Urinary bladder (tissue), 4 donors: ENCODE results near the gene FBN1. TPM values are rescaled to one million over a fixed set of nuclear protein-coding genes. Genes with fewer than 3 reads are reported as not detected.

Experiments used
- DNase-seq: peaks from one replicate; pipeline ENCODE4 v3.0.0-alpha.2; 2015; ENCODE audit errors: extremely low spot score
- H3K27ac ChIP-seq: one replicate; pipeline ENCODE4 v1.5.1; 2013; ENCODE audit warnings: low read depth, mild to moderate bottlenecking, moderate library complexity
- H3K36me3 ChIP-seq: one replicate; pipeline ENCODE4 v1.6.1; 2013; ENCODE audit warnings: mild to moderate bottlenecking, moderate library complexity; ENCODE audit not compliant: insufficient read depth
- H3K4me1 ChIP-seq: one replicate; pipeline ENCODE4 v1.6.1; 2013; ENCODE audit warnings: mild to moderate bottlenecking, moderate library complexity; ENCODE audit not compliant: insufficient read depth
- H3K4me3 ChIP-seq: one replicate; pipeline ENCODE4 v1.5.1; 2013; ENCODE audit warnings: low read depth, low read length
- WGBS: extraction: QIAGEN DNeasy Blood & Tissue Kit; methylation state at CpG from one replicate; pipeline ENCODE4 v1.1.7; 2013; 5-methylcytosine and 5-hydroxymethylcytosine counted together
- polyA plus RNA-seq: library from polyadenylated mRNA; stranded (reverse); fragments of 200-250 nt; gene quantifications from one replicate; pipeline ENCODE4 v1.2.3, GENCODE V29; 2013
- total RNA-seq: library from RNA; depleted of rRNA; stranded (reverse); fragments of >200 nt; gene quantifications from one replicate; pipeline ENCODE4 v1.2.3, GENCODE V29; 2014
- donor health status: healthy with polysubstance abuse.
- donor health status: healthy.

Gene FBN1
- total and polyA plus RNA-seq, 2 donors, result 75.5 to 698 TPM

DNA sequence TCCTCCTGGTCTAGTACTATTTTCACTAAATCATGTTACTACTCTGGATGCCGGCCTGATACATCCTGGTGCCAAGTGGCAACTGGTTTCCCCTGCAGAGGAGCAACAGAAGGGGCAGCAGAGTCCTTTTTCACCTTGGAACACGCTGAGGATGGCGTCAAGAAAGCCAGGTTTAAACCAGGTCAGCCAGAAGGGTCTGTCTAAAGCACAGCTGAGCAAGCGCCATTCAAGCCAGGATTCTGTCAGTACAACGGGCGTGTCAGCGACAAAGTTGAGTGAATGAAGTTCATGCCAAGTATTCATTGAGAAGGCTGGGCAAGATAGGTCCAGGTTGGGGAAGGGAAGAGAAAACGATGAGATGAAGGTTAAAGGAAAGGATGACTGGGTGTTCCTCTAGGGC lies 88.2 kb downstream of the FBN1 start:
- H3K4me3 ChIP-seq, result no peak overlapping the region
- no peak overlapping the region for H3K27ac ChIP-seq
- DNase-seq, result no peak
- no peaks in the 10 kb centered on the region for H3K4me1 ChIP-seq
- 85% methylated on average over 8 of the region's 8 CpGs for WGBS
- H3K36me3 ChIP-seq, result no peaks in the 10 kb centered on the region

DNA sequence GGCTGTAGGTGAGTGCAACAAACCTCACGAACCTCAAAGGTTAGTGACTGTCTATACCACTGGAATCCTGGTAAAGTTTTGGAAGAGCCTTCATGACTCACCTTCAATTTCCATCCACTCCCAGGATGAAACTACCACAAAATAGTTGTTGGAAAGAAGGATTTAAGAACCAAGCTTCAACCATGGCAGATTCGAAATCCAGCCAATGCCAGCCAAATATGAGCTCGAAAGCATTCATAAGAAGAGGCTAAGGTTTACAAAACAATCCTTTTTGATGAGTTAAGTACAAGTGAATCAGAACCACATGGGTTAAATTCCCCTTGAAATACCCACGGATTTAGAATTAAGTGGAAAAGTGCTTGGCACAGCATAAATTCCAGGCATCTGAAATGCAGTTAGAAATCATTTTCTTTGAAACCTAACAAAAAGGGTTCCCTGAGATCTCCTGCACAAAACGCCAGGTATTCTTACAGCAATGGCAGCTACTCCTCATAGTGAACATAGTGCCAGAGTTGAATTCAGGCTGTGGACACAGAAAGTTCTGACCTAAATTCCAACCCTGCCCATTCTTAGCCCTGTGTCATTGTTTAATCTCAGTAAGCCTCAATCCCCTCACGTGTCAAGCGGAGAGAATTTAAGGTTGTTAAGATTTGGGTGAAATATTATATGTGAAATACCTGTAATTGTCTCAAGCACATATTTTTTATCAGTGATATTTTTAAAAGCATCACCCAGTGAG lies 89.2 kb downstream of the FBN1 start:
- no peaks in the 10 kb centered on the region for H3K4me1 ChIP-seq
- WGBS, result 82% methylated on average over 7 of the region's 7 CpGs
- no peak for DNase-seq

DNA sequence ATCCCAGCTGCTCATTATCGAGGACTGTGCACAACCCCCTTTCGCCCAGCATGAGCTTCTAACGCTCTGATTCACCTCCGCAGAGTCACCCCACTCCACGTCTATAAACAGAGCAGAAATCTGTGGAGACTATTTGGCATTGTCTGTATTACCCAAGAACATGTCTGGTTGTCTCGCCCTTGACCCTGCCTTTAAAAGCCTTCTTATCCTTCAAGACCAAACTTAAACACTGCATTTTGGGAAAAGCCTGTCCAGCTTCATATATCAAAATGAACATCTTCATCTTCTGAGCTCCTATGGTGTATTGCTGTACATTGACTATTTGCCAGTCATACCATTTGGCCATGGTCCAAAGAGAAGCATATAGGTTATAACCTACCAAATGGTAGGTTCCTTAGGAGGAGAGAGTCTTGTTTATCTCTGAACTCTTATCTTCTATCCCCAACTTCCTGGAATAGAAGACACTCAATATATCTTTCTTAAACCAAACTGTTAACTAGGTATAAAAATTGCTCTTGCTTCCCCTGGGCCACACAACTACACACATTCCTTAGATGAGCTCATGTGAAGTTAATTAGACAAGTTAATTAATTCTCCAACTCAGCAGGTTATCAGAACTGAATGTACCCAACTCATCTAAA lies 90.1 kb downstream of the FBN1 start:
- H3K36me3 ChIP-seq, result no peaks in the 10 kb centered on the region
- H3K4me1 ChIP-seq, result no peaks in the 10 kb centered on the region
- no peak for DNase-seq
- no peak overlapping the region for H3K4me3 ChIP-seq
- WGBS, result 82% methylated on average over 6 of the region's 6 CpGs
- H3K27ac ChIP-seq, result no peak overlapping the region

More for the DNA sequence above, 89.2 kb downstream of the FBN1 start:
- Histone ChIP-seq H3K4me3 (no peak overlapping the region), H3K27ac (no peak overlapping the region), H3K36me3 (no peaks in the 10 kb centered on the region)

DNA sequence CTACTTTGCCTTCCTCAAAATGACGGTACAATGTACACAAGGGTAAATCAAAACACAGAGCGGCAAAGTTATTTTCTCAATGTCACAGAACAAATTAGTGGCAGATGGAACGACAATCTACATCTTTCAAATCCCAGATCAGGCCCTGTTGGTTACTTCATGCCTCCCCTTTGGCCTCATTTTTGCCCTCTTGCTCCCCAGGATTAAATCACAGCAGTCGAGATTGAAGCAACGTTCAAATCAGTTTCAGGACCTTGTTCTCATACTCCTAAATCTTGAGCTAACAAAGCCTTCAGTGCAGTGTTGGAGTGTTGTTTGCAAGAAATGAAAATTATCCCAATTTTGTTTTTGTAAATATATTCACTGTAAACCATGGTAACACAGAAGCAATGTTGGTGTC lies 91.4 kb downstream of the FBN1 start:
- Histone ChIP-seq H3K27ac (no peak overlapping the region), H3K4me3 (no peak overlapping the region), H3K36me3 (no peaks in the 10 kb centered on the region), H3K4me1 (no peaks in the 10 kb centered on the region)
- WGBS, result 82% methylated on average over 5 of the region's 5 CpGs
- no peak for DNase-seq

DNA sequence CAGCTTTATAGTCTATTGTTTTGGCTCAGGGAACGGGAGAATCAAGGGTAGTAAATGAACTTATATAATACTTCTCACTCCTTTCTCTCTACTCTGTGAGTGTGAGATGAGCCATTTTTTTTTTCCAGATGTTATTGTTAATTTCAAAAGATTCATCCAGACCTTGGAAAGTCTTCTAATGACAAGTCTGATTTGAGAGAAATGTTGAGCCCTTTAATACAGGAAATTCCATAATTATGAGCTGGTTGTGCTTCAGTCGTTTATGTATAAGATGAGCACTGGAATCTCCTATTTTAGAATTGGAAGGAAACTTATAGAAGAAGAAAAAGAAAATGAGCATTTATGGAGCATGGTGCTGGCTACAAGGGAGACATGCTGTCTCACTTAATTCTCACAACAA lies 92.0 kb downstream of the FBN1 start:
- Histone ChIP-seq H3K4me1 (no peaks in the 10 kb centered on the region), H3K27ac (no peak overlapping the region), H3K36me3 (no peaks in the 10 kb centered on the region), H3K4me3 (no peak overlapping the region)
- 56% methylated on average over 2 of the region's 2 CpGs for WGBS
- DNase-seq, result no peak

DNA sequence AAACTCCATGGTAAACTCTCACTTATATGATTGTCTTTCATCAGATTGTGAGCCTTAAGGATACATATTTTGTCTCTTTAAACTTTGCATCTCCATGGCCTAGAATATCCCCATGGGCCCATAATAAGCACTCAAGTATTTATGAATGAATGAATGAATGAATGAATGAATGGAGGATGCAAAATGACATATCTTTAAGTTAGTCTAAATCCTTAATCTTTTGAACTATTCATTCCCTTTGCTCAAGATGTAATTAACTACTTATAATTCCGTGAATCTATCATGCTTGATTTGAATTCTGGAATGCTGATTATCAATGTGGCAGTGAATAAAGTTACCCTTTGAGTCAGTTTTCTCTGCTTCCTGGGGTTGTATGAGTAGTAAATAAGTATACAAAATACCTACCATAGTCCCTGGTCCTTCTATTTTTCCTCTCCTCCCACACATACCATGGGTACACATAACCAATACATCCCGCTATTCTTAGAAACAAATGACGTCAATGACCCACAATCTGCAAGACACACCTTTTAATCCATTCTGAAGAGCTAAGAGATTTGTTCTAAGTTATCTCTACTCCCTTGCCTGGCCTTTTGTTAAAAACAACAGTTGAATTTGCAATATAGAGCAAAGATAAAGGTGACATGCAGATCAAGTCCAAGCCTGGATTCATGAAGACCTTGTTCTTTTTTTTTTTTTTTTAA lies 94.5 kb downstream of the FBN1 start:
- H3K27ac ChIP-seq, result no peak overlapping the region

DNA sequence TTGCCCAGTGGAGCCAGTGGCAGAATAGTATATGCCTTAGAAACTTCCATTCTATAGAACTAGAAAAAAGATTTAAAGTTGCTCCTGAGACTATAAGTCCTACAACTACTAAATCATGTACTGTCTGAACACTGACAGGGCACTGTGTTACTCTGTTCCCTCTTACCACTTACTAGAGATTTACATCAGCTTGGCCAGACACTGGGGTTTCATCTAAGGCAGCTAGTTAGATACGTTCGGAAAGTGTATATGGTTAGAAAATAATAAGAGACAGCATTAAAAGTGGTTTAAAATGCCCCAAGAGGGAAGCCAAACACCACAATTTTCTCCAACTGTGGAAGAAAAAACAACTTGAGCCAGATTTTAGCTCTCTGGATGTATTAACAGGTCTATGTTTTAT lies 97.1 kb downstream of the FBN1 start:
- no peak overlapping the region for H3K27ac ChIP-seq
- H3K4me1 ChIP-seq, result no peaks in the 10 kb centered on the region
- H3K4me3 ChIP-seq, result no peak overlapping the region
- H3K36me3 ChIP-seq, result no peaks in the 10 kb centered on the region
- no peak for DNase-seq
- 83% methylated on average over 2 of the region's 2 CpGs for WGBS

More for the DNA sequence above, 94.5 kb downstream of the FBN1 start:
- 85% methylated on average over 3 of the region's 3 CpGs for WGBS
- H3K4me3 ChIP-seq, result no peak overlapping the region
- no peaks in the 10 kb centered on the region for H3K36me3 ChIP-seq
- no peak for DNase-seq
- no peaks in the 10 kb centered on the region for H3K4me1 ChIP-seq

DNA sequence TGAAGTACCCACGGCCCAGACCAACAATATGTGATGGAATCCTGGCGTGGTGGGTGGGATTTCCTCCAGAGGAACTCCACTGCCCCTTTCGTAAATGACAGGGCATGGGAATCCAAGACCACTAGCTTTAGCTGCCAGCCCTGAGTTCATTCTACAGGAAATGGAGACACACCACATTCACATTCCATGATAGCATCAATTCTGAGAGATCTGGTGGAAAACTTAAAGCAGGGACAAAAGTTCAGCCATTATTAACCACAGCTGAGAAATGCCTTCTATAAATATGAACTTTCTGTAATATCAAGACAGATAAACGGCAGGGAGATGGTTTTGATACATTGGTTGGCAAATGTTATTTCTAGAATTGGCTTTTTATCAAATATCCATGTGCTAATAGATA lies 98.2 kb downstream of the FBN1 start:
- no peaks in the 10 kb centered on the region for H3K36me3 ChIP-seq
- H3K4me1 ChIP-seq, result no peaks in the 10 kb centered on the region
- no peak for DNase-seq
- no peak overlapping the region for H3K27ac ChIP-seq
- 62% methylated on average over 4 of the region's 4 CpGs for WGBS
- H3K4me3 ChIP-seq, result no peak overlapping the region

DNA sequence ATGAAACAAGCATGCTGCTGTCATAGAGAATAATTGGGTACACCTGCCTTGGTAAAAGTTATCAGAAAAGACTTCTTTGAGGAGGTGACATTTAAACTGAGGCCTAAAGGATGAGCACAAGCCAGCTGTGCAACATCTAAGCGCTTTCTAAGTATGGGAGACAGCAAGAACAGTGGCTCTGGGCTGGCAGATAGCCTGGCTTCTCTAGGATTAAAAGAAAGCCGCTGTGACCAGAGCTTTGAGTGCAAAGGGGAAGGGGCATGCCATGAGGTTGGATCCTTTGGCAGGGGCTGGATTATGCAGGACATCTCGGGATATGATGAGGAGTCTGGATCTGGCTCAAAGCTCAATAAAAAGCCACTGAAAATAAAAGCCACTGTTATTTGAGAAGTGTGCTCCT lies 99.2 kb downstream of the FBN1 start:
- 50% methylated on average over 3 of the region's 3 CpGs for WGBS
- no peak overlapping the region for H3K27ac ChIP-seq
- H3K4me3 ChIP-seq, result no peak overlapping the region
- no peaks in the 10 kb centered on the region for H3K36me3 ChIP-seq
- DNase-seq, result no peak
- no peaks in the 10 kb centered on the region for H3K4me1 ChIP-seq

DNA sequence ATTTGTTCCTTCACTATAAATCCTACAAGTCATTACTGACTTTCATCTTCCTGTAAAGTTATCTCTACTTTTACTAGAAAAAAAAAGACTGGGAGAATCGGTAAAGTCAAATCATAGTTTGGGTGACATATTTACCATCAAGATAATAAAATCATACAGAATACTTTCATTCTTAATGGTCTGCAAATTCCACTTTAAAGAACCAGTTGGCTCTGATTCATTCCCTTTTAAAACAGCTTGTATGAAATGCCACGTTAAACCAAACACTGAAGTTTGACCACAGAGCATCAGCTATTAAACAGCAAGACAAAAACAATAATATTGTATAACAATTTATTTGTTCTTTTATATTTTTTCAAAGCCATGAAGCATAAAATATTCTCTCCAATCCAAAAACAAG lies 100.7 kb downstream of the FBN1 start:
- no peak for DNase-seq
- no peak overlapping the region for H3K27ac ChIP-seq
- H3K4me1 ChIP-seq, result no peaks in the 10 kb centered on the region
- no peaks in the 10 kb centered on the region for H3K36me3 ChIP-seq
- no peak overlapping the region for H3K4me3 ChIP-seq
- WGBS, result 42% methylated on average over 2 of the region's 2 CpGs

DNA sequence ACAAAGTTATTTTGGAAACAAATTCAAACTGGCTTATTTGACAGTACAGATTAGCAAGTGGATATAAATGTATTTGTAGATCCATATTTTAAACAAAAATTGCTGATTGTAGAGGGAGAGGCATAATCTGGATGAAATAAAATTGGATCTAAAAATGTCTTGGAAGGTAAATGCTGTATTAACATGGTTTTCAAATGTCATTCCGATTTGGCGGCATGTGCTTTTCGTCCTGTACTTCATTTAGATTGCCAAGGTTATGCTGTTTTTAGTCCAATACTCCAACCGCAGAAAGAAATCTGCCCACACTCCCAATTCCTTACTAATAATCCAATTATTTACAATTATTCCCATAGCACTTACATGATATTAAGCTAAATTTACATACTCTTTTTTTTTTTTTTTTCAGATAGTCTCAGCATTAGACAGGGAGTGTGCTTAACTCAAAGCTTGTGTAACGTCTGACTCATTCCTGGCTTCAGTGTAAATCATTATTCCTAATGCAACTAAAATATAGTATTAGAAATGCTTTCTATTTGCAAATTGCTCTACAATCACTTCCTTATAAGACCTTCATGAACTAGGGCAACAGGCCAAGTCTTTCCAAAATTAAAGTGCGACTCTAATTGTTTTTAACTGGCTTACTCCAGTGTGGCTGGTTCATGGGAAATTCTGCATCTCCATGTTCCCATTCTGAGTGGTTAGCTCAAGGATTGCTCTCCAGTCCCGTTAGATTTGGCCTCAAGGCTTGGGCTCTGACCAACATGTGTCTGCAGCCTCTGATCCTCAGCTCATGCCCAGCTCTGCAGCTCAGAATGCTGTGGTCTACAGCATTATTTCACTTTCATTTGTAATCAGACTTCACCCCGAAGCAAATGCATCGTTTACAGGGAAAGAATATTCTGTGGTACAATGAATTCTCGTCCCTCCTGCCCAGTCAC lies 103.9 kb downstream of the FBN1 start:
- no peak overlapping the region for H3K27ac ChIP-seq
- no peak for DNase-seq
- H3K4me1 ChIP-seq, result no peaks in the 10 kb centered on the region
- H3K4me3 ChIP-seq, result no peak overlapping the region
- H3K36me3 ChIP-seq, result no peaks in the 10 kb centered on the region
- 43% methylated on average over 10 of the region's 10 CpGs for WGBS

DNA sequence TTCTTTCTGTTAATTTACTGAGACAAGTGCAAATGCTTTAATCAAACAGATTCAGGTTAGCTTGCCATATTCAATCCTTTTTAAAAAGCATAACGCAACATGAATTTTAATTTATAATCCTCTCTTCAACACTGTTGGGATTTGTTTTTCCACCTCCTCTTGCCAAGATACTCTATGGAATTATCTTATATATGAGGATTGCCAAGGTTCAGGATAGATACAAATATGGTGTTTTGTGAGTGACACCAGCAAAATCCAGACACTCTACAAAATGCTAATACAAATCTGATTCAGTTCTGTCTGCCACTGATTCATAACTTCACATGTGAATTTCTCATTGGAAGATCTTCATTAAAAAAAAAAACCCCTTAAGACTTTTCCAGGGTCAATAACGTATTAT lies 104.8 kb downstream of the FBN1 start:
- no peaks in the 10 kb centered on the region for H3K4me1 ChIP-seq
- 70% methylated on average over 2 of the region's 2 CpGs for WGBS

DNA sequence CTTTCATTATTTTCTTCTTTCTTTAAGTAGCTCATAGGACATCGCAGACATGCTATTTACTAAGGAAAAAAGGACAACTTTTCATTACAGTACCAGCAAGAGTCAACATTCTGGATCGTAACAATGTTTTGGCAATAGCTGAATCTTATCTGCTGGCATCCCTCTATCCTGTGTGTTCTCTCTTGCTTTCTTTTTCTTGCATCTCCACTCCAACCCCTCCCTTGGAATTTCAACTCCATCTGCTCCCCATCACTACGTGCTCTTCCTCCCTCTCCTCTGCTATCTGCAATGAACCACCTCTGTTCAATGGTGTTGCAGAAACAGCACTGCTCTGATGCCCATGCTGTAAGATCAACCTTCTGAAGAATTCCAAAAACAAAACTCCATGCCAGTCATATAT lies 106.6 kb downstream of the FBN1 start:
- Histone ChIP-seq H3K27ac (no peak overlapping the region), H3K4me1 (no peaks in the 10 kb centered on the region), H3K36me3 (no peaks in the 10 kb centered on the region), H3K4me3 (no peak overlapping the region)
- no peak for DNase-seq
- WGBS, result 61% methylated on average over 3 of the region's 3 CpGs

More for the DNA sequence above, 104.8 kb downstream of the FBN1 start:
- DNase-seq, result no peak
- no peak overlapping the region for H3K27ac ChIP-seq
- no peaks in the 10 kb centered on the region for H3K36me3 ChIP-seq
- H3K4me3 ChIP-seq, result no peak overlapping the region
